Tibial nerve (tissue), 4 donors: ENCODE measurements around the gene PLCB4. TPM values are rescaled to one million over a fixed set of nuclear protein-coding genes. Genes with fewer than 3 reads are reported as not detected.

Experiments
- DNase-seq, 2 donors: peaks; one replicate each; pipeline ENCODE4 v3.0.0-alpha.2; 2019; ENCODE audit warnings: low spot score in 2 of 2
- H3K27ac ChIP-seq, 4 donors: fragments of 200-600 bp; sonication (generic) in 3 of 4; one replicate each; pipeline ENCODE4 v1.5.1; 2017 to 2019; ENCODE audit warnings: mild to moderate bottlenecking in 1 of 4
- H3K27me3 ChIP-seq, 2 donors: fragments of 200-600 bp; sonication (generic) in 1 of 2; one replicate each; pipeline versions ENCODE4 v1.5.1 to v1.6.0; 2017 to 2019
- H3K36me3 ChIP-seq, 3 donors: fragments of 200-600 bp; sonication (generic); one replicate each; pipeline ENCODE4 v1.5.1; 2018 to 2019
- H3K4me1 ChIP-seq, 4 donors: fragments of 200-600 bp; sonication (generic) in 3 of 4; one replicate each; pipeline ENCODE4 v1.5.1; 2017 to 2019
- H3K4me3 ChIP-seq, 4 donors: fragments of 200-600 bp; sonication (generic) in 3 of 4; one replicate each; pipeline ENCODE4 v1.5.1; 2017 to 2019; ENCODE audit warnings: mild to moderate bottlenecking in 1 of 4, moderate library complexity in 1 of 4
- H3K9me3 ChIP-seq, 4 donors: fragments of 200-600 bp; sonication (generic) in 3 of 4; one replicate each; pipeline ENCODE4 v1.5.1; 2017 to 2019
- EP300 ChIP-seq, 2 donors: sonication (generic); formaldehyde crosslinking; IDR thresholded peaks; one replicate each; pipeline ENCODE4 v1.6.1; 2017; ENCODE audit warnings: antibody characterized with exemption in 2 of 2, mild to moderate bottlenecking in 1 of 2
- POLR2A ChIP-seq, 2 donors: fragments of 450-650 bp; IDR thresholded peaks; one replicate each; pipeline ENCODE4 v1.6.1; 2017; ENCODE audit warnings: antibody characterized with exemption in 2 of 2, mild to moderate bottlenecking in 2 of 2, moderate library complexity in 2 of 2
- WGBS, 2 donors: methylation state at CpG; one replicate each; pipeline ENCODE4 v1.1.5; 2018; 5-methylcytosine and 5-hydroxymethylcytosine counted together
- total RNA-seq, 4 donors: library from RNA; depleted of rRNA; stranded (reverse); fragments of >200 nt; gene quantifications; one replicate each; pipeline ENCODE4 v1.1.0, GENCODE V29; 2016
- TF ChIP-seq, protein P1 (sequence below), 5 experiments: fragments of 200-600 bp in 3 of 5; fragments of 450-650 bp in 2 of 5; sonication (generic) in 3 of 5; IDR thresholded peaks; one replicate each; pipeline ENCODE4 v1.5.1; 2016 to 2019; ENCODE audit warnings: antibody characterized with exemption in 5 of 5, mild to moderate bottlenecking in 3 of 5, moderate library complexity in 2 of 5

PLCB4 gene
- total RNA-seq, 4 donors from 2014 or later = 35.7 to 52.9 (median 40.1) TPM

GRCh38 chr20:9517297-9518162 is 448.6 kb downstream of the PLCB4 start:
- TF ChIP-seq, protein P1, sequence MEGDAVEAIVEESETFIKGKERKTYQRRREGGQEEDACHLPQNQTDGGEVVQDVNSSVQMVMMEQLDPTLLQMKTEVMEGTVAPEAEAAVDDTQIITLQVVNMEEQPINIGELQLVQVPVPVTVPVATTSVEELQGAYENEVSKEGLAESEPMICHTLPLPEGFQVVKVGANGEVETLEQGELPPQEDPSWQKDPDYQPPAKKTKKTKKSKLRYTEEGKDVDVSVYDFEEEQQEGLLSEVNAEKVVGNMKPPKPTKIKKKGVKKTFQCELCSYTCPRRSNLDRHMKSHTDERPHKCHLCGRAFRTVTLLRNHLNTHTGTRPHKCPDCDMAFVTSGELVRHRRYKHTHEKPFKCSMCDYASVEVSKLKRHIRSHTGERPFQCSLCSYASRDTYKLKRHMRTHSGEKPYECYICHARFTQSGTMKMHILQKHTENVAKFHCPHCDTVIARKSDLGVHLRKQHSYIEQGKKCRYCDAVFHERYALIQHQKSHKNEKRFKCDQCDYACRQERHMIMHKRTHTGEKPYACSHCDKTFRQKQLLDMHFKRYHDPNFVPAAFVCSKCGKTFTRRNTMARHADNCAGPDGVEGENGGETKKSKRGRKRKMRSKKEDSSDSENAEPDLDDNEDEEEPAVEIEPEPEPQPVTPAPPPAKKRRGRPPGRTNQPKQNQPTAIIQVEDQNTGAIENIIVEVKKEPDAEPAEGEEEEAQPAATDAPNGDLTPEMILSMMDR (IDR thresholded peaks at IDR 0.05) = no peak
- no peak for TF ChIP-seq EP300 (IDR thresholded peaks at IDR 0.05)
- TF ChIP-seq POLR2A (IDR thresholded peaks at IDR 0.05) = no peak
- H3K27ac ChIP-seq = no peak overlapping the region
- peaks cover 0 to 32% (median 8%) of the 10 kb centered on the region in 4 donors for H3K4me1 ChIP-seq
- 70 to 79% methylated on average over 8 of the region's 8 CpGs for WGBS, 2 donors
- no peak for DNase-seq
- H3K4me3 ChIP-seq = no peak overlapping the region
- H3K36me3 ChIP-seq = no peaks in the 10 kb centered on the region
- H3K27me3 ChIP-seq = peaks cover 0 to 71% of the 10 kb centered on the region in 2 donors
- no peaks in the 10 kb centered on the region for H3K9me3 ChIP-seq

DNA sequence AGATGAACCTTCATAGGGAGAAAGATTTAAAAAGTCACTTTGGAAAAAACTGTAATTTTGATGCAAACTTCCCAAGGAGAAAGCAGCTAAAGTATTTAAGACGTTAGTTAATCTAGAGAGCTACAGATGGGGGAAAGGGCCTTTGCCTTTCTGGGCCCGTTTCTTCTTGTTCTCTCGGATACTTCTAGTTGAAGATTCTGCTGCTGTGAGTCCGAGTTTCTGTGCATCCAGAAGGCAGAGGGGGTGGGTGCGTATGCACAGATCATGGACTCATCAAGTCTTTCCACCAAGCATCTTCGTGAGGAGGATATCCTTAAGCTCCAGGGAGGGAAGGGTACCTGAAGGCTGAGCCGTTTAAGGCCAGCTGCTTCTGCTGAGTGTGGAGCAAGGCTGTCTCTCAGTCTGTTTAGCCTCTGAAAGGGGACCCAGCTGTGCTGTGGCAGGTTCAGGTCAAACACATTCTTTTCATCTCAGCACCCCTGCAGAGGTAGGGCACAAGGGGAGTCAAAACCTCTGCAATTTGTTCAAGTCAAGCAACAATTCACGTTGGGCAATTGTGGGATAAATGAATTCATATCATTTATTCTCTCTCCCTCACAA is 449.8 kb downstream of the PLCB4 start:
- 66 to 70% methylated on average over 8 of the region's 8 CpGs for WGBS, 2 donors
- Histone ChIP-seq H3K9me3 (no peaks in the 10 kb centered on the region), H3K27ac (no peak overlapping the region), H3K27me3 (peaks cover 0 to 67% of the 10 kb centered on the region in 2 donors), H3K4me3 (no peak overlapping the region), H3K36me3 (no peaks in the 10 kb centered on the region), H3K4me1 (peaks cover 0 to 32% (median 8%) of the 10 kb centered on the region in 4 donors)
- DNase-seq = no peak
- no peak for TF ChIP-seq EP300 (IDR thresholded peaks at IDR 0.05)
- TF ChIP-seq, protein P1 (IDR thresholded peaks at IDR 0.05) = no peak
- TF ChIP-seq POLR2A (IDR thresholded peaks at IDR 0.05) = no peak

DNA sequence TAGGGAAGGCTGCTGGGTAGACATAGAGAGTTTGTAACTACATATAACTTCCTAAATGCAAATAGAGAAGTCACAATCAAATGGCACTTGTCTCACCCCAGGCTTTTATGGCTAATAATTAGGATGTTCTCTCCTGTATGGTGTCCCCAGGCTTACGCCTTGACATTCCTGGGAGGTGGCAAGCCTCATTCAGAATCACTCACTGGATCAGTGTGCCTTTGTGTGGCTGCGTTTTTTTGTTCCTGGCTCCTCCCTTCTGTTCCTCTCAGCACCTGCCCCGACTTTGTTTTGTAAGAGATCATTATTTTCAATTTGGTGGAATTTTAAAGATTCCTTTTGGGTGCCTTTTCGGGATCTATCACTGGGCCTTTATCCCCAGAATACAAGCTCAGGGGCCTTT is 451.2 kb downstream of the PLCB4 start:
- TF ChIP-seq POLR2A (IDR thresholded peaks at IDR 0.05) (no peak), EP300 (IDR thresholded peaks at IDR 0.05) (no peak)
- TF ChIP-seq, protein P1 (IDR thresholded peaks at IDR 0.05) = no peak
- Histone ChIP-seq H3K4me3 (no peak overlapping the region), H3K4me1 (peaks cover 0 to 19% (median 5%) of the 10 kb centered on the region in 4 donors), H3K9me3 (no peaks in the 10 kb centered on the region), H3K36me3 (no peaks in the 10 kb centered on the region), H3K27ac (no peak overlapping the region), H3K27me3 (peaks cover 0 to 54% of the 10 kb centered on the region in 2 donors)
- no peak for DNase-seq
- 78 to 85% methylated on average over 4 of the region's 4 CpGs for WGBS, 2 donors

GRCh38 chr20:9523636-9524035 is 454.7 kb downstream of the PLCB4 start:
- 77% methylated on average over 3 of the region's 3 CpGs for WGBS, 2 donors
- DNase-seq = no peak
- TF ChIP-seq EP300 (IDR thresholded peaks at IDR 0.05) (no peak), POLR2A (IDR thresholded peaks at IDR 0.05) (no peak)
- TF ChIP-seq, protein P1 (IDR thresholded peaks at IDR 0.05) = no peak
- H3K27ac ChIP-seq = no peak overlapping the region
- no peak overlapping the region for H3K4me3 ChIP-seq
- peaks cover 0 to 25% of the 10 kb centered on the region in 2 donors for H3K27me3 ChIP-seq
- H3K9me3 ChIP-seq = no peaks in the 10 kb centered on the region
- no peaks in the 10 kb centered on the region for H3K4me1 ChIP-seq
- H3K36me3 ChIP-seq = no peaks in the 10 kb centered on the region
